T follicular helper cell (primary cell): ENCODE data around the gene ZNF664.

ENCODE experiments used
- DNase-seq: peaks from one replicate; pipeline ENCODE4 v3.0.0-alpha.2; 2020; ENCODE audit warnings: low read depth

The ZNF664 gene

DNA sequence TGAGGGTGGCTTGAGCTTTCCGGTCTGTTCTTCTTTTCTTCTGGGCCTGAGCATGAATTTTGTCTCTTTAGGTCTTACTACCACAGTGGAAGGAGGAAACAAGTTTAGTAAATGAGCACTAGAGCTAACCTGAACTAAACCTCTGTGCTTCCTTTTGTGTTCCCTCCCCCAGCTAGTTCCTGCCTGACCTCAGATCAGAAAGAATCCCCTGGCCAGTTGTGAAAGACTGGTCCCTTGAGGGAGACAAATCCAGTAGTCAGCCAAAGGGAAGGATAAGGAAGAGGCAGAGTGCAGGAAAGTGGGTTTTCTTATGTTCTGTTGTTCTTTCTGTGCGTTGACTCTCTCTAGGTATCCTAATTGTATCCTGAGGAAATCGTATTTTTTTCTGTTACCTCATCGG lies 17.5 kb downstream of the ZNF664 start:
- DNase-seq, result no peak

DNA sequence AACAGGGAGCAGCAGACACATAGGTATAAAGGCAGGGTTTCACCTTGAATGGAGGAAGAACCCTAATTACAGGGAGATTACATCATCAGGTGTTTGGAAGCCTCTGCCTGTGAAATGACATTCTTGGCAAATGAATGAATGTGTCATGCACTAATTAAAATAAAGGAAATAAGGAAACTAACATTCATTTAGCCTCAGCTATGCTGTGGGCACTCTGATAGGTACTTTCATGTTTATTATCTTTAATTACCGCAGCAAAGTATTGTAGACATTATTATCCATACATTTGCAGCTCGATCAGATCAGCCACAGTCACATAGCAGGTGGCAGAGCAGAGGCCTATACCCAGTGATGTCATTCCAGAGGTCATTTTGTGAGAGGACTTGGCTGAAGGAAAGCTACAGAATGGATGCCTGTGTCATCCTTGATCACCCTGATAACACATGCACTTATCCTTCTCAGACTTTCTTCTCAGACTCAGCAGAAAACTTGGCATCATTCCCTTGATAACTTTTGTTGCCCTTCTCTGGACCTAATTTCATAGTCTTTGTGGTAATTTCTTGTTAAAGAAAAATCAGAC lies 18.4 kb downstream of the ZNF664 start:
- no peak for DNase-seq

DNA sequence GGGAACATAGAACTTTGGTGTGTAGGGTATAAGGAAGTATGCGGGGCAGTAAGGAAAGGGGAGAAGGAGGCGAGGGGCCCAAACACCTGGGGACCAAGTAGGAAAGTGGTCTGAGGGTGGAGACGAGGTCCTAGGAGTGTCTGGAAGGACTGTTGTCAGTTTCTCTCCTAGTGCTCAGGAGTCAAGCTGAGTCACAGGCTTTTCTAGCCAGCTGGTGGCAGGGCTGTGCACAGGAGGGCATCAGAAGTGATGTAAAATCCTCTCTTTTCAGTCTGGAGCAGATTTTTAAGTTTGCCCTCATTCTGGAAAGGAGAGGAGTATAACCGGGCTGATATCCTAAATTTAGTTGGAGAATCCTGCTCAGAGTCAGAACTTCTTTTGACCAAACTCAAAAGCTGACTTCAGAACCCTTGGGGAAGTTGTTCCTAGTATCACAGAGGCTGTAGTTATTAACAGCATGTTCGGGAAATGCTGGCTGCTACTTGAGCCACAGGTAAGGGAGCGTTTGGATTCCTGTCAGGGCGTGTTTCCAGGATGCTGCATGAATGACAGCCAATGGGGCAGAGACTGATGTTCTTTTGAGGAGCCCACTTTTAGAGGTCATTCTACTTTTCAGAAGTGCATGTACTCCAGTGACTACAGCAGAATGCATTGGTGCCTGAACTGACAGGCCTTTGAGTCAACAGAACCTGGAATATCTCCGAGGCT lies 19.3 kb downstream of the ZNF664 start:
- no peak for DNase-seq

DNA sequence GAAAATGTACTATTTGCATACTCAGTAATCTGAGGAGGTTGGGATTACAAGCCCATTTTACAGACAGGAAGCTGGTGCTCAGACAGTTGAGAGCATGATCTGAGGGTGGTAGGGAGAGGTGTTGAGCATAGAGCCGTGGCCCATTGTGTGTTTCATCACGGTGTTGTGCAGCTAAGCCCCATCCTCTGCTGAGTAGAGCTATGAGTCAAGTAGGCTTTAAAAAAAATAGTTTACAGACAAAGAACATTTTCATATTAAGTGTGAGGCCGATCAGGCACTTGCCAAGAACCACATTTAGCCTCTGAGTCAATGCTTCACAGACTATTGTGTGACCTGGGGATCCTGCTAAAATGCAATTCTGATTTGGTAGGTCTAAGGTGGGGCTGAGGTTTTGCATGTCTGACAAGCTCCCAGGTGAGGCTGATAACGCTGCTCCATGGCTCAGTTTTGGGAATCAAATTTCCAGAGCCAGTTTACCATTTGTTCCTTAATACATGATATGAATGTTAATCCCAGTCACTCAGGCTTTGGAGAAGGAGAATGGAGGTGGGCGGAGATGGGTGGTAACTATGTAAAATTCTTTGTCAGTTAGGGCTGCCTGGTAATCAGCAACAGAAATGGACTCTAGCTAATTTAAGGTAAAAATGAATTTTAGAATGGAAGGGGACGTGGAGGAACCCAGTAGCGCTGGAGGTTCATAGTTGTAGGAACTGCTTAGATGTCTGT lies 22.2 kb downstream of the ZNF664 start:
- no peak for DNase-seq

DNA sequence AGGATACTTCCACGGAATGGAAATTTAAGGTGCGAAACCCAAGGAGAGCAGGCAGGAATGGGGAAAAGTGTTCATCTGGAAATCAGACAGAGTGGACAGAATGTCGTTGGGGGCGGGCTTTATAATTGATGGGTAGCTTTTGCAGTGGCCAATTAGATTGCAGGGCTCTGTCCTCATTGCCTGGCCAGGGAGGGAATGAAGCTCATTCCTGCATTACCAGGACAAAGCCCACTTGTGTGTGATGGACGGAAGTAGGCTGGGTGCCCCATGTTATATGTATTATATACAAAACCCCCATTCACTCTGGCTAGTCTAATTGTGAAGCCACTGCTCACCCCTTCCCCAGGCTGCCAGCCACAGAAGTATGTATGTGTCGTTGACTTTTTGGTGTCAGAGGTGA lies 23.6 kb downstream of the ZNF664 start:
- DNase-seq, result no peak

DNA sequence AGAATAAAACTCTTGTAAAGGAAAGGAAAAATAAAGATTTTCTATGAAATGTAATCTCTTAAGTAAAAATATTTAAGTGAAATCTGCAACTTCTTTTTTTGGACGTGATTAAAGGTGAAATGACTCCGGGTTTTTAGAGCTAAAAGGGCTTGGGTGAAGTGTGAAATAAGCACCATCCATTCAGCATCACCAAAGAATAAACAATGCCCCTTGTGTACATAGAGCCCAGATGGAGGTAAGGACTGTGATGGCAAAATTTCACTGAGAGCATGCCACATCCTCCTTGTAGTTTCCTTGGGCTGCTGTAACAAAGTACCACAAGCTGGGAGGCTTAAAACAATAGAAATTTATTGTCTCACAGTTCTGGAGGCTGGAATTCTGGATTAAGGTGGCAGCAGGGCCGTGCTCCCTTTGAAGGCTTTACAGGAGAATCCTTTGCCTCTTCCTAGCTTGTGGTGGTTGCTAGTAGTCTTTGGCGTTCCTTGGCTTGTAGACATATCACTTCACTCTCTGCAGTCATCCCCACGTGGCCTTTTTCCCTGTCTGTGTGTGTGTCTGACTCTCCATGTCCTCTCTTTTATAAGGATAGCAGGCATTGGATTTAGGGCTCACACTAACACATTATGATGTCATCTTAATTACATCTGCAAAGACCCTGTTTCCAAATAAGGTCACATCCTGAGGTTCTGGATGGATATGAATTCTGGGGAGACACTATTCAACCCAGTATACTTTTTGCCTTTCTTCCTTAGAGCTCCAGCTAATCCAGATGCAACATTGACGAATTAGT lies 24.2 kb downstream of the ZNF664 start:
- DNase-seq, result no peak

DNA sequence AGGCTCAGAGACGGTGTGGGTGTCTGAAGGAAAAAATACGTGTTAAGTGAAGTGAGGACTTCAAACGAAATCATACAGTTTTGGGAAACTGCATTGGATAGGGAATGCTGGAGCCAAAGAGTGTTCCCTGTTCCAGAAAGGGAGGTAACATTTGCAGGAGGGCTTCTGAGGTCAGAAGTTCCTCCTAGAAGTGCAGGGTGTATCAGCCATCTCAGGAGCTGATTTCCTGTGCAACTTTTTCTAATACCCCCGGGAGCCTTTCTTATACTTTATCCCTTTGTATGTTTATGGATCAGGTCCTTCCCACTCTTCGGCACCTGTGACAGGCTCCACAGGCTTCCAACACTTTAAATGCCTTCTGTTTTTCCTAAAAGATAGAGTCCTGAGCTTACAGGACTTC lies 24.9 kb downstream of the ZNF664 start:
- no peak for DNase-seq

DNA sequence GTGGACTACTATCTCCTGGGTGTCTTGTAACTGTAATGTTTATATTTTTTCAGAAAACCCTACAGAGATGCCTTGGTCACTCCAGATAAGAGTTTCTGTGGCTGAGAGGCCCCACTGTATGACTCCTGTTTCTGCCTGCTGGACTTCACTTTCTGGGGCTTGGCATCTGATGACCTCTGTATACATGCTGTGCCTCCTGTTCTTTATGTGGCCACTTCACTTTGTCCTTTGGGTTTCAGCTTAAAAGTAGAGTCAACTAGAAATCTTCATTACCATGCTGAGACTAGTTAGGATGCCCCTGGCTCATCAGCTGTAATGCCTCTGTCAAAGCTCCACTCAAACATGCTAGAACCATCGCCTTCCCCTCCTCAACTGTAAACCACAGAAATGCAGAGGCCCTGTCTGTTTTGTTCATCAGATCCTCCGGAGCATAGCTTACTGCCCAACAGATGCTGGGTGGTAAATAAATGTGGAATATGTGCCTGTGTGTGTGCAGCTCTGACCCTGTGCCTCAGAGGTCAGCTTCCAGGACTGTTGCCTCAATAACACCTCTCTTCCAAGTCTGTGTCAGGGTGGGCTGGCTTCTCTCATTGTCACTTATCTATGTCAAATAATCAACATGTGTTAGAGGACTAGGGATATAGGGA lies 25.5 kb downstream of the ZNF664 start:
- DNase-seq, result no peak

DNA sequence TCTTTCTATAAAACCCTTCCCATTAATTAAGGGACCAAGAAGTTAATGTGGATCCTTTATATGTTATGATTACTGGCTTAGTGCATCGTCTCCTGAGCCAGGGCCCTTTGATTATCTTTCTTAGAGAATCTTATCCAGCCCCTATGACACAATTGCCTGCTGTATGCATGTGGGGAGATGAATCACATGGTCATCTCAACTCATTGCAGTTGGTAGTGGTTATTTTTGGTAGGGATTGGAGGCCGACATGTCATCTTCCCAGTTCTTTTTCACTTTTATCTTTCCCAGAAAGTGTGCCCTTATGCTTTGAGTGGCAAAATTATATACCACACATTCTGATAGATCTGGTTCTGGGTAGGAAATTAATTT lies 26.0 kb downstream of the ZNF664 start:
- no peak for DNase-seq

DNA sequence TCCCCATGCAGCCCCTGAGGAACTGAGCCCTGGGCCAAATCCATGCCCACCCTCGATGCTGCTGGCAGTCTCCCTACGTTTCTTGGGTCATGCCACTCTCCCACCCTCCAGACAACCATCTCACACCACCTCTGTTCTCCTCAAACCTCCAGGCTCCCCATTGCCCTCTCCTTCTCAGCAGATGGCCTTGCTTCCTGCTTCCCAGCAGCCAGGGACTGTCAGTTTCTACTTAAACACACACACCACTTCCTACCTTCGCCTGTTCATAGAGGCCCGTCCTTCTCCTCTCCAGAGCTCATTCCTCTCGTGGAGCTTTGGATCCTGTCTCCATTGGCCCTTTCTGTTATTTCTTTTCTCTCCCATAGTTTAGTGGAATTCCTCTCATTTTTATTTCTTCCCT lies 27.1 kb downstream of the ZNF664 start:
- no peak for DNase-seq

DNA sequence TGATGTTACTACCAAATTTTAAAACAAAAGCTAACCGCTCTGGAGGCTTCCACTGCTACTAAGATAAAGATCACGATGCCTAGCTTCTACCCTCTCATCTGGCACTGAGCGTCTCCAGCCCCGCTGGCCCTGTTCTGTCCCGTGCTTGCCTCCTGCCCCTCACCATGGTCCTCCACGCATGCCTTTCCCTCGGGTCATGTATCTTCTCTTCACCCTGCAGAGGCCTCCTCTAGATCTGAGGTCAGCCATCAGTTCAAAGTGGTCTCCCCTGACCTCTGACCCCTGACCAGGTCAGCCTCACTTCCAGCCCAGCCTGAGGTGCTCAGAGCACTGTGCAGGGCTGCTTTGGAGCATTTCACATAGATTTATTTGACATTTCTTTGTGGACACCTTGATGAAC lies 28.3 kb downstream of the ZNF664 start:
- no peak for DNase-seq

DNA sequence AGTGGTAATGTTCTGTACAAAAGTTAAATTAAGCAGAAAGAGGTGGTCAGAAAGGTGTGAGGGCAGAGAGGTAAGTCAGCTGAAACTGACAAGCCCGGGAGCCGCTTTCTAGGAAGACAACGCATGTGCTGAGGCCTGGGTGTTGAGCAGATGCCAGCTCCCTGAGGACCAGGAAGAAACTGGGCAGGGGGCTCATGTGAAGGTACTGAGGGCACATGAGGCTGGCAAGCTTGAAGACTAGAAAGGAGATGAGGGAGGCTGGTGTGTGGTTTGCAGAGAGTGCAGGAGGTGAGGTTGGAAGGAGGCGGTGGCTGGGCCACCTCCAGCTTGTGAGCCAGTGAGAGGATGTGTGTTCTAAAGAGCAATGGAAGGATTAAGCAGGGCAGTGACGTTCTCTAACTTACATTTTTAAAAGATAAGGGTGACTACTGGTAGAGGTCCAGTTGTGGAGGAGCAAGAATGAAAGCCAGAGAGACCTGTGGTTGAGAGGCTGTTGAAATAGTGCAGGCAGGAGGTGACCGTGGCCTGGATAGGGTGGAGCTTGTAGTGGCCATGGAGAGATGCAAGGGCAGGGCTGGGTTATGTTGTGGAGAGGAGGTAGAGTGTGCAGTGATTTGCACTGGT lies 29.1 kb downstream of the ZNF664 start:
- DNase-seq, result no peak

DNA sequence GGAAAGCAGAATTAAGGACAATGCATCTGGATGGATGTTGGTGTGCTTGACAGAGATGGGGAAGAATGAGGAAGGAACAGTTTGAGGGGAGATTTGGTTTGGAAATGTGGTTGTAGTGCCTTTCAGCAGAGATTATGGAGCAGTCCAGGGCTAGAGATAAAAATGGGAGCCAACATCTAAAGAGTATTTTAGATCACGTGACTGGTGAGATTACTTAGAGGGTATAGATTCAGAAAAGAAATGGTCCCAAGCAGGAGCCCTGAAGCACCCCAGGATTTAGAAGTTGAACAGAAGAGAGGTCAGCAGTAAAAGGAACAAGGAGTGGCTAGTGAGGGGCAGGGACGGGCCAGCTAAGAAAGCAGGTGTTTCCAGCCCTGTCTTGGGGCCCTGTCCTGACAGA lies 29.6 kb downstream of the ZNF664 start:
- no peak for DNase-seq

DNA sequence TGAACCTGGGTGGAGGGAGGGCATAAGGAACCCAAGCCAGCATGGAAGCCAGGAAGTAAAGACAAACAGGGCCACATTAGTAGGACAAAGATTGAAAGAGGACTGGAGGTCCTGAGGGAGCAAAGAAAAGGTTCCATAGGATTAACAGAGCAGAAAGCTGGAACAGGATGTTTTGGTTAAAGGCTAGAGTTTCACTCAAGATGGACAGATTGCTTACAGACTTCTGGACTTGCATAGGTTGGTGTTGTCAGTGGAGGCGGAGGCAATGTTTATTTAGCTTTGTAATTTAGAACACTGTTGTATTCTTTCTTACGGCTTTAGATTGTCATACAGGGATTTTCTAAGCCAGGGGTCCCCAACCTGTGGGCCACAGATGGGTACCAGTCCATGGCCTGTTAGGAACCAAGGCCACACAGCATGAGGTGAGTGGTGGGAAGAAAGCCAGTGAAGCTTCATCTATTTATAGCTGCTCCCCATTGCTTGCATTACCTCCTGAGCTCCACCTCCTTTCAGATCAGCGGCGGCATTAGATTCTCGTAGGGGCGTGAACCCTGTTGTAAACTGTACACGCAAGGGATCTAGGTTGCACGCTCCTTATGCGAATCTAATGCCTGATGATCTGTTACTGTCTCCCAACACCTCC lies 31.3 kb downstream of the ZNF664 start:
- DNase-seq, result no peak

DNA sequence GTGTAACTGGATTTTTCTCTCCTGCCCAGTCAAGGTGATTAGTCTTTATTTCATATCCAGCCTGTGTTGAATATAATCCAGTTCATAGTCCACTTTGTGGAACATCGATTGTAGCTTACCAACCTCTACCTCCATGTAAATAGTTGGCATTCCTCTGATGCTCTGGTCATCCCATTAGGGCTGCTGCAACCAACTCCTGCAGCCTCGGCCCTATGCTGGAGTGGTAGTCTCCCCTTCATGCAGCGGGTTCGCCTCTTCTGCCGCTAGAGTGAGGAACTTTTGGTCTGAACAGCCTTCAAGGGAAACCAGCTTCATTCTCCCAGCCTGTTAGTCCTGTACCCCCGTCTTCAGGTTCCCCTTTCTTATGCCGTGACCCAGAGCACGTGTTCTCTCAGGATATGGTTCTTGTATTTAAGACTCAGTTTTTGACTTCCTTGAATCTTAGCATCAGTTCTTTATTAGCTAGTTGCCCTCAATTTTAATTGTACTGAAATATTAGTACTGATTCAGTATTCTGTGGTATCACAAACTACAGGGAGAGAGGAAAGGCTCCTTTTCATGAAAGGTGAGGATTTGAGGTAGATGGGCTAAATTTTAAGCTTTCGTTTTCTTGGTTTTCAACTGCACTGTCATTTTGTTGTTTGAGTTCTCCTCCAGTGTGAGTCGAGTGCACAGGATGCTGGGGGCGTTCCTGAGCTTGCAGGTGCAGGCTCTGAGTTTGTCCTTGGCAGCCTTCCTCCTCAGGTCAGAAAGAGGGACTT lies 33.2 kb downstream of the ZNF664 start:
- no peak for DNase-seq

DNA sequence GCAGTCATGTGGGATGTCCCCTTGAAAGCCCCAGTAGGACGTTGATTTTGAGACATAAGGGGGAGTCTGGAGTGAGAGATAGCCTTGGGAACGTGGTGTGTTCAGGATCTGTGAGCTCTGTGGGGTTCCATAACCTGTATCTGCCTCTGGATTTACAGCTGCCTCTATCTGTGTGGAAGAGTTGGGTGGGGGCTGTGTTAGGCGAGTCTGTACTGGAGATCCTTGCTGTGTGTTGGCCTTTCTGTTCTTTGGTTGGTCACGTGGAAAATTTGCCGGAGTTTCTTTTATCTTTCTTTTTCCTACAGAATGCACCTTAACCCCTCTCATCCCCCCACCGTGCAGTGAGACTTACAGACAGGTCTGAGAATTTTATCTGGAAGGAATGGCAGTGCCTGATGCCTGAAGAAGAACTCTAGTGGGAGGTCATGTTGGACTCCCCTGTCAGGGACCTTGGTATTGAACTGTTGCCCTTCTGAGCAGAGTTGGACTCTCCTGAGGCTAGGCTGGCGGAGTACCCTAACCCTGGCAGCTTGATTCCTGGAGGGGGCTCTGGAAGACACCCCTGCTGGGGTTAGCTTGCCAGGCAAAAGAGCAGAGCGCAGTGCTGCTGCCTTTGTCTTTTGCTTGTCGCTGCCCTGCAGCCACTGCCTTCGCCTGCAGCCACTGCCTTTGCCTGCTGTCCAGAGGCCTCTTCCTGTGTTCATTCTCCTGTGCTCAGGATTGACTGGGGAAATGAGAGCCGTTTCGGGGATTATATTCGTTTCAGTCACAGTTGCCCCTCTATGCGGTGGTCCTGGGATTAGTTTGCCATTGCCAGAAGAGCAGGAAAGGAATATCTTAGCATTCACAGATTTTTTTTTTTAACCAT lies 34.1 kb downstream of the ZNF664 start:
- DNase-seq, result no peak

DNA sequence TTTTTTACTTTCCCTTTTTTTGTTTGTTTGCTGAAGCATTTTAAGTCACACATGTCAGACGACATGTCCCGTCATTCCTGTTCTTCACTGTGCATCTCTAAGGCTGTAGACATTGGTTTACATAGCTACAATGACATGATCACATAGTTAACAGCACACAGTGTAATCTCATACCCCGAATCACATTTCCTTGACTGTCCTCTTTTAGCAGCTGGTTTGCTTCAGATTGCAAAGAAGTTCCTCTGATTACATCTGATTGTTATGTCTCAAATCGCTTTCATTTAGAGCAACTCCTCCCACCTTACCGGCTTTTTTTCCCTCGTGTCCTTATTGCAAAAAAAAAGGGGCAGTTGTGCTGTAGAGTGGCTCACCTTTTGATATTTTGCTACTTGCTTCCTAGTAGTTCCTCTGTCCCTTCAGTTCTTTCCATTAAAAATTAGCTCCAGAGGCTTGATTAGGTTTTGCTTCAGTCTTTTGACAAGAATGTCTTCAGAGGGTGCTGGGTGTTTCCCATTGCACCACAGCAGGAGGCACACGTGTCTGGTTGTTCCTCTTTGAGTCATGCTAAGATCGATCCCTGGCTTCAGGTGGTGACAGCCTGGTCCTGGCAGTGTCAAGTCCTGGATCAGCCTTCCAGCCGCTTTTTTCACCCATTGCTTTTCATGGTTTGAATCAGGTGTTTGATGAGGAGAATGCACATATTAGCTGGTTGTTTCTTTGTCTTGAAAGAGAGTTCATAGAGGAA lies 35.0 kb downstream of the ZNF664 start:
- no peak for DNase-seq

DNA sequence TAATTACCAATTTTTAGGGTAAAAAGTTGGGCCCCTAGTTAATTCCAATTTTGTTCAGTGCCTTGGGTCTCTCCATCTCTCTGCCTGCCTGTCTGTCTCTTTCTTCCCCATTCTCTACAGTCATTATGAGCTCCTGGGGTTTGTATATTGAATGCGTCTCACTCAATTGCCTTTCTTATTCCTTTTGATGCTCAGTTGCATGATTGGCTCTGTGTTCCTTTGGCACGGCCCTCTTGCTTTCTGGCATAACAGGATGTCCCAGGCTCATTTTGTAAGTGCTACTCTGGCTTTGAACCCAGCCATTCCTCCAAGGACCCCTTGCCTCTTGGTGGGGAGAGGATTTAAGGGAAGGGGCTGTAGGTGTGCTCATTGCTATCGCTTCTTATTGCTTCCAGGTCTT lies 35.6 kb downstream of the ZNF664 start:
- DNase-seq, result no peak

DNA sequence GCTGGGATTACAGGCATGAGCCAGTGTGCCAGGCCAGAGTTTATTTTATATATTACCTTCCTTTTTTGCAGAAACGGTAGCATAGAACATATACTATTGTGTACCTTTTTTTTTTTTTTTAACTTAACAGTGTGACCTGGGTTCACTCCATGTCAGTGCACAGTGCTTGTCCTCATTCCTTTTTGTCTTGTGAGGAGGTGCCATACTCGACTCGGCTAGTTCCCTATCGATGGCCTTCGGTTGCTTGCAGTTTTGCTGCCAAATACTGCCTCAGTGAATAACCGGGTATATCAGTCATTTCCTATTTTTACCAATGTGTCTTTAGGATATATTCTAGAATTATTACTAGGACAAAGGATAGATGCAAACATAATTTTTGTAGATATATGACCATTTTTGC lies 36.8 kb downstream of the ZNF664 start:
- no peak for DNase-seq
